ENCODE results near the gene ENDOD1.
"Not testable (repeated sequence)": the region's sequence is repeated elsewhere in the genome, so short reads cannot be mapped to it uniquely, and the experiment has no call there.

The ENDOD1 gene

GRCh38 chr11:95089620-95090542 is at the start of gene ENDOD1:
TSS of gene ENDOD1 (plus strand) at chr11:95089846. CDS start at chr11:95089928, 82 bp downstream.
- DNase-seq (ENCODE audit: insufficient read length, low spot score), result peak; percentile 39
- TF ChIP-seq CTCF (IDR thresholded peaks at IDR 0.05; ENCODE audit: insufficient read depth, missing control alignments), result no peak
- no peak for FAIRE-seq

GRCh38 chr11:95042239-95042638 is 47.4 kb upstream of the ENDOD1 start:
- DNase-seq (ENCODE audit: insufficient read length, low spot score), result no peak
- no peak for FAIRE-seq
- no peak for TF ChIP-seq CTCF (IDR thresholded peaks at IDR 0.05; ENCODE audit: insufficient read depth, missing control alignments)

GRCh38 chr11:95042906-95043305 is 46.7 kb upstream of the ENDOD1 start:
- no peak for TF ChIP-seq CTCF (IDR thresholded peaks at IDR 0.05; ENCODE audit: insufficient read depth, missing control alignments)
- no peak for DNase-seq (ENCODE audit: insufficient read length, low spot score)
- FAIRE-seq, result no peak

- DNase-seq (ENCODE audit: insufficient read length, low spot score) (no peak), FAIRE-seq (no peak)
- no peak for TF ChIP-seq CTCF (IDR thresholded peaks at IDR 0.05; ENCODE audit: insufficient read depth, missing control alignments)
These were observed 45.6 kb upstream of the ENDOD1 start for GRCh38 chr11:95044010-95044409.

- TF ChIP-seq CTCF (IDR thresholded peaks at IDR 0.05; ENCODE audit: insufficient read depth, missing control alignments), result no peak
- no peak for DNase-seq (ENCODE audit: insufficient read length, low spot score)
- FAIRE-seq, result no peak
These were observed 43.8 kb upstream of the ENDOD1 start for GRCh38 chr11:95045812-95046211.

- FAIRE-seq; DNase-seq (ENCODE audit: insufficient read length, low spot score): not testable (repeated sequence)
These were observed 40.5 kb upstream of the ENDOD1 start, which contains the start of gene KDM4F for GRCh38 chr11:95049122-95049521. TSS of gene KDM4F (plus strand) at chr11:95049422.

GRCh38 chr11:95050595-95051202 is 38.9 kb upstream of the ENDOD1 start:
- FAIRE-seq (no peak), DNase-seq (ENCODE audit: insufficient read length, low spot score) (no peak)
- TF ChIP-seq CTCF (IDR thresholded peaks at IDR 0.05; ENCODE audit: insufficient read depth, missing control alignments), result no peak

Measured in D721Med (cell line).